H9 (cell line): ENCODE results near the gene EPM2A. TPM values are rescaled to one million over a fixed set of nuclear protein-coding genes. Genes with fewer than 3 reads are reported as not detected.

Experiments used
- DNase-seq: peaks from one replicate; pipeline ENCODE4 v3.0.0-alpha.2; 2017
- H2AFZ ChIP-seq: one replicate; pipeline ENCODE4 v1.6.1; 2013; ENCODE audit warnings: mild to moderate bottlenecking, low read length, control low read depth, moderate library complexity
- H2AK5ac ChIP-seq: 2 replicates; pipeline ENCODE4 v1.6.1; 2013; ENCODE audit warnings: low read length, control low read depth, mixed read lengths; ENCODE audit not compliant: insufficient read length
- H2BK120ac ChIP-seq: one replicate; pipeline ENCODE4 v1.6.1; 2013; ENCODE audit warnings: low read depth, mild to moderate bottlenecking, low read length, control low read depth, inconsistent platforms; ENCODE audit not compliant: poor library complexity, severe bottlenecking
- H2BK12ac ChIP-seq: 2 replicates; pipeline ENCODE4 v1.6.1; 2013; ENCODE audit warnings: low read length, control low read depth, mixed read lengths, low read depth; ENCODE audit not compliant: insufficient read length
- H2BK15ac ChIP-seq: 2 replicates; pipeline ENCODE4 v1.6.1; 2013; ENCODE audit warnings: low read depth, low read length, control low read depth
- H2BK20ac ChIP-seq: one replicate; pipeline ENCODE4 v1.6.1; 2013; ENCODE audit warnings: low read depth, mild to moderate bottlenecking, low read length, control low read depth, inconsistent platforms; ENCODE audit not compliant: poor library complexity, severe bottlenecking
- H2BK5ac ChIP-seq: 2 replicates; pipeline ENCODE4 v1.6.1; 2013; ENCODE audit warnings: low read length, control low read depth, mixed read lengths; ENCODE audit not compliant: insufficient read length
- H3K14ac ChIP-seq: 2 replicates; pipeline ENCODE4 v1.6.1; 2013; ENCODE audit warnings: low read length, control low read depth; ENCODE audit not compliant: insufficient read depth
- H3K18ac ChIP-seq: 2 replicates; pipeline ENCODE4 v1.6.1; 2013; ENCODE audit warnings: low read depth, mild to moderate bottlenecking, mixed read lengths, low read length, control low read depth; ENCODE audit not compliant: insufficient read length
- H3K23ac ChIP-seq: 2 replicates; pipeline ENCODE4 v1.6.1; 2013; ENCODE audit warnings: low read length, control low read depth, mixed read lengths, low read depth; ENCODE audit not compliant: insufficient read length
- H3K23me2 ChIP-seq: 2 replicates; pipeline ENCODE4 v1.6.1; 2013; ENCODE audit warnings: low read depth, mild to moderate bottlenecking, mixed read lengths, low read length, control low read depth; ENCODE audit not compliant: insufficient read length, poor library complexity, severe bottlenecking
- H3K27ac ChIP-seq: 2 replicates; pipeline ENCODE4 v1.5.1; 2013; ENCODE audit warnings: low read length, control low read depth, mixed read lengths, low read depth; ENCODE audit not compliant: insufficient read length
- H3K27me3 ChIP-seq: 2 replicates; pipeline ENCODE4 v1.6.1; 2013; ENCODE audit warnings: low read length, control low read depth, inconsistent platforms; ENCODE audit not compliant: insufficient read depth
- H3K4ac ChIP-seq: 2 replicates; pipeline ENCODE4 v1.6.1; 2013; ENCODE audit warnings: low read depth, mild to moderate bottlenecking, control low read depth, inconsistent platforms, low read length, moderate library complexity
- H3K4me1 ChIP-seq: 2 replicates; pipeline ENCODE4 v1.6.1; 2013; ENCODE audit warnings: low read length, control low read depth, inconsistent platforms; ENCODE audit not compliant: insufficient read depth
- H3K4me2 ChIP-seq: 2 replicates; pipeline ENCODE4 v1.6.1; 2013; ENCODE audit warnings: low read length, control low read depth, mixed read lengths; ENCODE audit not compliant: insufficient read length, insufficient read depth
- H3K56ac ChIP-seq: 2 replicates; pipeline ENCODE4 v1.6.1; 2013; ENCODE audit warnings: low read depth, mild to moderate bottlenecking, mixed read lengths, low read length, control low read depth; ENCODE audit not compliant: insufficient read length
- H3K79me1 ChIP-seq: 2 replicates; pipeline ENCODE4 v1.6.1; 2013; ENCODE audit warnings: low read depth, mild to moderate bottlenecking, moderate library complexity, low read length, control low read depth, inconsistent platforms; ENCODE audit not compliant: insufficient read depth, poor library complexity, severe bottlenecking
- H3K79me2 ChIP-seq: 2 replicates; pipeline ENCODE4 v1.6.1; 2013; ENCODE audit warnings: low read length, control low read depth, inconsistent platforms; ENCODE audit not compliant: insufficient read depth
- H3K9ac ChIP-seq: 2 replicates; pipeline ENCODE4 v1.6.1; 2013; ENCODE audit warnings: low read length, control low read depth, mixed read lengths; ENCODE audit not compliant: insufficient read length; ENCODE audit errors: extremely low read depth
- H3K9me3 ChIP-seq: one replicate; pipeline ENCODE4 v1.6.1; 2013; ENCODE audit warnings: low read depth, low read length, inconsistent platforms; ENCODE audit not compliant: control insufficient read depth
- H3T11ph ChIP-seq: one replicate; pipeline ENCODE4 v1.6.1; 2013; ENCODE audit warnings: mild to moderate bottlenecking, low read length, control low read depth, inconsistent platforms
- H4K20me1 ChIP-seq: one replicate; pipeline ENCODE4 v1.6.1; 2013; ENCODE audit not compliant: control insufficient read depth, insufficient read length, insufficient read depth
- H4K5ac ChIP-seq: 2 replicates; pipeline ENCODE4 v1.6.1; 2013; ENCODE audit warnings: low read depth, mild to moderate bottlenecking, mixed read lengths, low read length, control low read depth; ENCODE audit not compliant: insufficient read length
- H4K8ac ChIP-seq: replicated peaks from 2 replicates; pipeline ENCODE4 v1.6.1; 2013; ENCODE audit warnings: low read length, control low read depth, mixed read lengths, low read depth; ENCODE audit not compliant: insufficient read length
- H4K91ac ChIP-seq: 2 replicates; pipeline ENCODE4 v1.6.1; 2013; ENCODE audit warnings: low read depth, mild to moderate bottlenecking, moderate library complexity, mixed read lengths, low read length, control low read depth; ENCODE audit not compliant: insufficient read length
- H3K27ac Mint-ChIP-seq, 3 experiments: 2 replicates in 2 of 3; 3 replicates in 1 of 3; pipeline ENCODE4 v1.8.0; 2020 to 2021; ENCODE audit warnings: mixed read lengths in 3 of 3, mild to moderate bottlenecking in 1 of 3, moderate library complexity in 1 of 3
- H3K27me3 Mint-ChIP-seq: 2 replicates; pipeline ENCODE4 v1.8.0; 2021; ENCODE audit warnings: low read depth, mild to moderate bottlenecking, moderate library complexity, mixed read lengths
- H3K36me3 Mint-ChIP-seq, 3 experiments: 2 replicates in 2 of 3; 3 replicates in 1 of 3; pipeline ENCODE4 v1.8.0; 2020 to 2021; ENCODE audit warnings: low read depth in 3 of 3, mixed read lengths in 3 of 3; ENCODE audit not compliant: insufficient read depth in 1 of 3
- H3K4me1 Mint-ChIP-seq, 2 experiments: 2 replicates each; pipeline ENCODE4 v1.8.0; 2020; ENCODE audit warnings: mixed read lengths in 2 of 2
- H3K4me3 Mint-ChIP-seq, 2 experiments: 2 replicates in 1 of 2; 3 replicates in 1 of 2; pipeline ENCODE4 v1.8.0; 2020 to 2021; ENCODE audit warnings: mild to moderate bottlenecking in 2 of 2, mixed read lengths in 2 of 2, moderate library complexity in 1 of 2
- H3K9me3 Mint-ChIP-seq, 2 experiments: 2 replicates in 1 of 2; 3 replicates in 1 of 2; pipeline ENCODE4 v1.8.0; 2020; ENCODE audit warnings: mild to moderate bottlenecking in 2 of 2, mixed read lengths in 2 of 2, moderate library complexity in 1 of 2
- CTCF ChIP-seq: fragments of 200-600 bp; sonication (generic); conservative IDR thresholded peaks from 3 replicates; pipeline ENCODE4 v1.8.0; 2021; ENCODE audit warnings: antibody characterized with exemption, mild to moderate bottlenecking
- total RNA-seq: library from RNA; stranded (reverse); gene quantifications from 2 replicates; pipeline ENCODE4 v1.2.1, GENCODE V29; 2021

EPM2A gene
- total RNA-seq, 1 experiment from 2014 or later = 8.2 TPM

GRCh38 chr6:145587334-145587733, 148.0 kb downstream of the EPM2A start:
- Histone ChIP-seq H4K5ac (no peak overlapping the region), H3K9me3 (no peaks in the 10 kb centered on the region), H2BK20ac (no peak overlapping the region), H3K23me2 (no peaks in the 10 kb centered on the region), H3K23ac (no peak overlapping the region), H2BK15ac (no peak overlapping the region), H3K14ac (no peak overlapping the region), H3K56ac (no peak overlapping the region), H3K18ac (no peak overlapping the region), H4K20me1 (no peaks in the 10 kb centered on the region), H2BK5ac (no peak overlapping the region), H3K4ac (no peak overlapping the region), H3T11ph (no peak overlapping the region), H2BK120ac (no peak overlapping the region), H2BK12ac (no peak overlapping the region), H3K4me2 (no peak overlapping the region), H3K4me1 (no peaks in the 10 kb centered on the region; the same call in 1 of the 2 replicates), H3K79me2 (no peaks in the 10 kb centered on the region), H4K8ac (no peak overlapping the region), H2AK5ac (no peak overlapping the region), H3K79me1 (no peaks in the 10 kb centered on the region), H3K9ac (no peak overlapping the region), H3K27me3 (no peaks in the 10 kb centered on the region), H3K27ac (no peak overlapping the region), H2AFZ (no peak overlapping the region), H4K91ac (no peak overlapping the region)
- Mint-ChIP-seq H3K27me3 (no peaks in the 10 kb centered on the region), H3K4me1 (peaks cover 6 to 10% of the 10 kb centered on the region in 2 experiments), H3K36me3 (peaks cover 0 to 5% (median 0%) of the 10 kb centered on the region in 3 experiments; a peak in 1 of 7 replicates), H3K9me3 (peaks cover 2 to 9% of the 10 kb centered on the region in 2 experiments; a peak in 3 of 5 replicates), H3K27ac (no peak overlapping the region), H3K4me3 (no peak overlapping the region)
- no peak for DNase-seq
- no peak for TF ChIP-seq CTCF
